ENCODE results near the gene SPON1.
"Not testable (repeated sequence)": the region's sequence is repeated elsewhere in the genome, so short reads cannot be mapped to it uniquely, and the experiment has no call there.

Gene SPON1

DNA sequence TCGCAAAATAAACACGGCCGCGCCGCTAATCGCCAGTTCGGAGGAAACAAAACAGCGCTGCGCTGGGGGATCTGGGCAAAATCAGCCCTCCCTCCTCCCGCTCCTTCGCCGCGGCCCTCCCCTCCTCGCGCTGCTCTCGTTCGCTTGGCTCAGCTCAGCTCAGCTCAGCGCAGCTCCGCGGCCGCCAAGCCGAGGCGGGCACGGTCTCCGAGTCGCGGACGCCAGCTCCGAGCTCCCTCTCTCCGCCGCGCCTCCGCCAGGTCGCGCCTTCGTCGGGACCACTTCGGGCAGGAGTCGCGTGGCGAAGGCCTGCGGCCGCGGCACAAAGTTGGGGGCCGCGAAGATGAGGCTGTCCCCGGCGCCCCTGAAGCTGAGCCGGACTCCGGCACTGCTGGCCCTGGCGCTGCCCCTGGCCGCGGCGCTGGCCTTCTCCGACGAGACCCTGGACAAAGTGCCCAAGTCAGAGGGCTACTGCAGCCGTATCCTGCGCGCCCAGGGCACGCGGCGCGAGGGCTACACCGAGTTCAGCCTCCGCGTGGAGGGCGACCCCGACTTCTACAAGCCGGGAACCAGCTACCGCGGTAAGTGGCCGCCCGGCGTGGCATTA, at the start of gene SPON1:
TSS of gene SPON1 (plus strand) at position 162 of the 607 bp plus-strand sequence. CDS start at position 344, 182 bp downstream.
- DNase-seq: peak; percentile 73

GRCh38 chr11:13917264-13917663, 45.3 kb upstream of the SPON1 start:
- DNase-seq: no peak

- DNase-seq: no peak
These were observed 44.6 kb upstream of the SPON1 start for GRCh38 chr11:13917904-13918303.

GRCh38 chr11:13920756-13921155, 41.8 kb upstream of the SPON1 start:
- DNase-seq: no peak

GRCh38 chr11:13921545-13921944, 41.0 kb upstream of the SPON1 start:
- no peak for DNase-seq

DNA sequence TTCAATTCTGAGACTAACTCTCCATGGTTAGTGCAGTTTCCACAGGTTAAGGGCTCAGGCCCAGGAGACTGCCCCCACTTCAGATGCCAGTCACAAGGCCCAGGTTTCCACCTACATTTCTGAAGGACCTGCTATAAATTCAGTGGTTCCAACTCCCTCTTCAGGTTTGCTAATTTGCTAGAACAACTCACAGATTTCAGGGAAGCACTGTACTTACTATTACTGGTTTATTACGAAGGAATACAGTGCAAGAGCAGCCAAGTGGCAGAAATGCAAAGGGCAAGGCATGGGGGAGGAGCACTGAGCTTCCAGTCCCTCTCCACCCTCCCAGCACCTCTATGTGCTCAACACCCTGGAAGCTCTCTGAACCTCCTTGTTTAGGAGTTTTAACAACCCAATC, 39.3 kb upstream of the SPON1 start:
- DNase-seq: no peak

DNA sequence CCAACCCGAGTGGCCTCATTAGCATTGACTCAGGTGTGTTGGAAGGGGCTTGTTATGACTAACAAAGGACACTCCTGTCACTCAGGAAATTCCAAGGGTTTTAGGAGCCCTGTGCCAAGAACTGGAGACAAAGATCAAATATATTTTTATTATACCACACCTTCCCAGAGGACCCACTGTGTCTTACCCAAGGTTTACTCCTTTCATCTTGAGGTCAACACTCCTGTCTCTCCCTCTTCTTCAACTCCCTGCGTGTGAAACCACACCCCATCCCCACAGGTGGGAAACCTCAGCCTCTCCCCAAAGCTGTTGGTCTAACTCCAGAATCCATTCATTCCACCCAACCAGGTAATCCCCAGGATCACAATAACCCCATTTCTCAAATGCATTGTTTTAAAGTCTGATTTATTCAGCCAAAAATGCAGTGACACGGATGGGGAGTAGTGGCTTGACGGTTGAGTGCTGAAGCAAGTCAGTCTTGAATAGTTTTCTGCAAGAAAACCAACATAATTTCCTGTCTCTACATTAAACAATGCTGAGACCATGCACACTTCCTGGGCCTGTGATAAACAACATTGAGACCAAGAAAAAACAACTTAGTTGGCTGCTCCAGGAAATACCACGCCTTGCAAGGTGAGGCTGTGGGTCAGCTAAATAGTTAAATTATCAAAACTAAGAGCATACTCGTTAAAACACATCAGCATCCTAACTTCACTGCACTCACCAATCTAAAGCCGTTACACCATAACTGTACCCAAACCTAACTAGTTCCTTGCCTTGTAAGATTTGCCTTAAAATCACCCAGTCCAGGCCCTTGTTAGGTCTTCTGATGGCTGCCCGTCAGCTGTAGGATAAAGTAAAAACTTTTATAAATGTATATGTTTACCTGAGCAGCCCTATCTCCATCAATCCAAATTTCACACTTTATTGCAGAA, 38.5 kb upstream of the SPON1 start:
- DNase-seq: no peak

DNA sequence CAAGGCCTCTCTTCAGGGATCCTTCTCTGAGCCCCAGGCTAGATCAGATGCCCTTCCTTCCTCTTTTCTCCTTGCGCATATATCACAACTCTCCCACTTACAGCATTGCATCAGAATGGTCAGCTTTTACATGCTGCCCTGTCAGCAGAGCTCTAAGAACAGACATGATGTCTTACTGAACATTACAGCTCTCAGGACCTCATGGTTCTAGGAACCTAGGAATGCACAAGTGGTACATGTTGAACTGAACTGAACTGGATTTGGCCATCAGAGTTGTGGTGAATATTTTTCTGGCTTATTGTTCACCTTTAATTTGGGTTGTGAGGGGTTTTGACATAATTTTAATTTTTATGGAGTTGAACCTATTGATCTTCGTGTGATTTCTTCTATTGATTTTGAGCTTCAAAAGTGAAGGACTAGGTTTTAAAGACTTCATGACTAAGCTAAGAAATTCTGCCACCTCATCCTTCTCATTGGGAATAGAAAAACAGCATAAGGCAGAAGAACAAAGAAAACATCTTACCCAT, 37.7 kb upstream of the SPON1 start:
- DNase-seq: no peak

DNA sequence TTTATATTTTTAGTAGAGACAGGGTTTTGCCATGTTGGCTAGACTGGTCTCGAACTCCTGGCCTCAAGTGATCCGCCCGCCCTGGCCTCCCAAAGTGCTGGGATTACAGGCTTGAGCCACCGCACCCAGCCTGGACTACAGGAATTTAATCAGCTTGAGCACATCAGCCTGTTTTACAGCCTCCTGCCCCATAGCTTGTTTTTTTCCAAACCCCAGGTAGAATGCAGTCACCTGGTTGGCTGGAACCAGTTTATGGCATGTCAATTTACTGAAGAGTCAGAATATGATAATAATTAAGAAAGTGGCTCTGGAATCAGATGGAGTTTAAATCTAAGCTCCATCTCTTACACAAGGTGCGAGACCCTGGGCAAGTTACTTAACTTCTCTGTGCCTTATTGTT, 36.2 kb upstream of the SPON1 start:
- DNase-seq: not testable (repeated sequence)

DNA sequence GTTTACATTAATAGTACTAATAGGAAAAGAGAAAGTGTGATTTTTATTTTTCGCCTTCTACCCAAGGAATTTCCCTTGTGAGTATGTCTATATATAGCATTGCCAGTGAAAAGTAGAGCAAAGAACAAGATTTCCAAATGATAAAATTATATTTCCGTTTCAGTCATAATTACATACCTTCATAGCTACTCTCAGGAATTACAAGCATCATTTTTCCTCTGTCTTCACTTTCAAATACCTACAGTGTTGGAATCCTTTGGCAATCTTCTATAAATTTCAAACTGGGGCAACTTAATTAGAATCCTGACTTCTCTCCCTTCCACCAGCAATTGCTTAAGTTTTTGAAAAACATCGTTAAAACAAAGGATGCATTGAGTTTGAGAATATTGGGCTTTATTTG, 35.5 kb upstream of the SPON1 start:
- DNase-seq: no peak

DNA sequence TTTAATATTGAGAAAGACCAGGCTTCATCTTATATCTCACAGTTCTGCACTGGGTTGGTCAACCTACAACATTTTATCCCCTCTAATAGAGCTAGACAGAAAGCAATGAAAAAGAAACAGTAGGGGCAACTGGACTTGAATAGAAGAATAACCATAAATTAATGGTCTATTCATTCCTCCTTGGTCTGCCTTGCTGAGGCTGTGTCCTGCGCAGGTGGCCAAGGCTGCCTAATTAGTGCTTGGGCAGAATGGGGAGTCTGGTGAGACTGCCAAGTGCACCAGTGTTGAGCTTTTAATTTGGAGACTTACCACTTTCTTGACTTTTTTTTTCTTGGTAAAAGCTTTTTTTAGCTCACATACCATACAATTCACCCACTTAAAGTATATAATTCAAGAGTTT, 35.0 kb upstream of the SPON1 start:
- DNase-seq: no peak

GRCh38 chr11:13928566-13929251, 33.8 kb upstream of the SPON1 start:
- no peak for DNase-seq

DNA sequence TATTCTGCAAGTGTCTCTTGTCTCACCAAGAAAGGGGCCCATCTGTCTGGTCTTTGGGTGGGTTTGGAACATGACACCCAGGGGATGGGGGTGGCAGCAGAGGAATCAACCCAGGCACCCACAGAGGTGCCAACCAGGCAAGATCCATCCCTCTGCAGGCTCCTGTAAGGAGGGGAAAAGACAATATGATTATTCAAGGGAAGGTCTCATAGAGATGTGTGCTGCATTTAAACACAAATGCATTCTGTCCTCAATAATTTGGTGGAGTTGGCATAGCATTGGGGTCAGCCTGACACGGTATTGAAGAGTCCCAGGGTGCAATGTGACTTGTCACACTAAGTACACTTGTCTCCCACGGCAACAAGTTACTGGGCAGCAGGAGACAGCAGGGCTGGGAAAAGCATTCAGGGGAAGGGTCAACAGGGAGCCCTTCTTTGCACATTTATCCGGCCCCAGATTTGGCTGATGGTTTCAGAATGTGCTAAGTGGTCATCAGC, 33.1 kb upstream of the SPON1 start:
- DNase-seq: no peak

DNA sequence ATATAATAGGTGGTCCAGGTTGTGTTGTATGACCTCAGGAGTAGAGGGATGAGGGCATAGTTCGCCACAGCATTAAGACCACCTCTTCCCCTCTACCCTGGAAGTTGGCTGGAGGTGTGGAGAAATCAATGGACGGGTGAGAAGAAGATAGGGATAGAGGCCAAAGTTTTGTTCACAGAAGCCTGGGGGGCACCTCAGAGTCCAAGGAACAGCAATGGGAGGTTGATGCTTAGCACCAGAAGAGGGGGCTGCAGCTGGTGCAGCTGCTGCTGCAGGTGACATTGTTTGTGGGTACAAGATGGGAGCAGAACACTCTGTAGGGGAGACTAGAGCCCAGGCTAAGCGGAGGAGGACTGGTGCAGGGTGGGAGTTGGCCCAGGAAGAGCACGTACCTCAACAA, 31.2 kb upstream of the SPON1 start:
- no peak for DNase-seq

GRCh38 chr11:13937154-13937553, 25.4 kb upstream of the SPON1 start:
- not testable (repeated sequence) for DNase-seq

- not testable (repeated sequence) for DNase-seq
These were observed 23.7 kb upstream of the SPON1 start for GRCh38 chr11:13938829-13939228.

DNA sequence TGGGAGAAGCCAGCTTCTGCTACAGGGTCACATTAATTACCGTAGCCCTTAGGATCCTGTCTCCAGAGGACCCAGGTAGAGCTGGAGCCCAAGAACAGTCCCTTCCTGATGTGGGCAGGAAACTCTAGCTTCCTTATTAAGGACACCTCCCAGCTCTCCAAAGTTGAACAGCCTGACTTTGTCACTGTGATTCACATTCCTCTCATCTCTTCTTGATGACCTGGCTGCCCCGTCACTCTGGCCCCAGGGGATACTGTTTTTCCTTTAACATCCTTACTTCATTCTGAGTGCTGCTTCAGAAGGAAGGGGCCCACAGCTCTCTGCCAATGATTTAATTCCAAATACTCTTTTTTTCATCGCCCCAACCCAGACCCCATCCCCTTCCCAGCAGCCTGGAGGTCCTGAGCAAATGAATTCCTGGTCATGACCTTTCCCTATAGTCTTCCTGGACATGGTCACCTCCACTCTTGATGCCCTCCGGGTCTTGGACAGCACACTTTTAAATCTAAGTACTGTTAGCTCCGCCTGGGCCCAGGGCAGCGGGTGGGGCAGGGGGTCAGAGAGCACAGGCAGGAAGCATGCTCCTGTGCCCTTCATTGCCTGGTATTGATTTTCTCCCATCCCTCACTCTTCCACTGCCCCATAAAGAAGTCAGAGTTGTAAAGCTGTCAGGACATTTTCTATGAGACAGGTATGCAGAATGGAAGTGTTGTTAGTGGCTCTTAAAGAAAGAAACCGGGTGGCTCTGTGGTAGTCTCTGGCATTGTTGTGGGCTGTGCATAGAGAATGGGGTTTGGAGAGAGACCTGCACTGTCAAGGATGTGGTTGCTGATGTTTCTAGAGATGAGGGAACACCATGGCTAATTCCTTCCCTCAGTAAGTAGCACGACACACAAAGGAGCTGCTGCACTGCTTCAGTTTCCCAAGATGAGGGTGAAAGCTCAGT, 22.3 kb upstream of the SPON1 start:
- DNase-seq: no peak

GRCh38 chr11:13940907-13941256, 21.6 kb upstream of the SPON1 start:
- DNase-seq: no peak

DNA sequence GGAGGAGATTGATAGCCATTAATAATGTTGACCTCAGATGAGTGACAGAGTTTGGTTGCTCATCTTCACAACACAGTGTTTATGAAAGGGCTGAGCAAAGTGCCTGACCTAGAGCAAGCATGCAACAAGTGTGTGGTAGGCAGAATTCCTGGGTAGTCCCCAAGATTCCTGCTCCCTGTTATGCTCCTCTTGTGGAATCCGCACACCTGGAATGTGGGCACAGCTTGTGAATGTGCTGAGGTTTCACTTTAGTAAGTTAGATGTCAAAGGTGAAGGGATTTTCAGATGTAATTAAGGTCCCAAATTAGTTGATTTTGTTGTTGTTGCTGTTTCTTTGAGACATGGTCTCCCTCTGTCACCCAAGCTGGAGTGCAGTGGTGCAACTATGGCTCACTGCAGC, 20.7 kb upstream of the SPON1 start:
- DNase-seq: no peak

GRCh38 chr11:13942378-13942777, 20.1 kb upstream of the SPON1 start:
- DNase-seq: no peak

- no peak for DNase-seq
These were observed 19.5 kb upstream of the SPON1 start for GRCh38 chr11:13942971-13943381.

GRCh38 chr11:13944016-13944415, 18.5 kb upstream of the SPON1 start:
- DNase-seq: no peak
